Smooth muscle cell (in vitro differentiated cells): Measurements from ENCODE around the gene DALRD3. TPM values are rescaled to one million over a fixed set of nuclear protein-coding genes. Genes with fewer than 3 reads are reported as not detected.

Source experiments
- DNase-seq: peaks from one replicate; lab custom pipeline; 2025; ENCODE audit not compliant: unreplicated experiment; lab: John Stamatoyannopoulos, UW
- H2AFZ ChIP-seq: fragments of 200-600 bp; sonication (generic); 2 replicates; pipeline ENCODE4 v1.6.0; 2016; ENCODE audit warnings: antibody characterized with exemption, low read depth, mild to moderate bottlenecking
- H3F3A ChIP-seq: fragments of 200-600 bp; sonication (generic); 2 replicates; pipeline ENCODE4 v1.6.0; 2017; ENCODE audit warnings: antibody characterized with exemption, low read depth
- H3K27ac ChIP-seq: fragments of 200-600 bp; sonication (generic); 2 replicates; pipeline ENCODE4 v1.5.1; 2016; ENCODE audit warnings: low read depth, mild to moderate bottlenecking
- H3K27me3 ChIP-seq: fragments of 200-600 bp; sonication (generic); 2 replicates; pipeline ENCODE4 v1.6.1; 2016; ENCODE audit warnings: low read depth, mild to moderate bottlenecking
- H3K36me3 ChIP-seq: fragments of 200-600 bp; sonication (generic); 2 replicates; pipeline ENCODE4 v1.5.1; 2016; ENCODE audit warnings: low read depth
- H3K4me1 ChIP-seq: fragments of 200-600 bp; sonication (generic); 2 replicates; pipeline ENCODE4 v1.5.1; 2016; ENCODE audit warnings: low read depth
- H3K4me2 ChIP-seq: fragments of 200-600 bp; sonication (generic); 2 replicates; pipeline ENCODE4 v1.6.0; 2016; ENCODE audit warnings: mild to moderate bottlenecking
- H3K4me3 ChIP-seq: fragments of 200-600 bp; sonication (generic); 2 replicates; pipeline ENCODE4 v1.5.1; 2016; ENCODE audit warnings: mild to moderate bottlenecking
- H3K79me2 ChIP-seq: fragments of 200-600 bp; sonication (generic); 2 replicates; pipeline ENCODE4 v1.6.0; 2016; ENCODE audit warnings: low read depth, mild to moderate bottlenecking
- H3K9ac ChIP-seq: fragments of 200-600 bp; sonication (generic); 2 replicates; pipeline ENCODE4 v1.6.0; 2016; ENCODE audit warnings: low read depth
- H3K9me3 ChIP-seq: fragments of 200-600 bp; sonication (generic); replicated peaks from 2 replicates; pipeline ENCODE4 v1.5.1; 2016; ENCODE audit warnings: low read depth
- H4K20me1 ChIP-seq: fragments of 200-600 bp; sonication (generic); 2 replicates; pipeline ENCODE4 v1.6.0; 2016; ENCODE audit warnings: low read depth
- WGBS: methylation state at CpG from one replicate; pipeline ENCODE4 v1.1.7; 2016; ENCODE audit warnings: low lambda C conversion rate; 5-methylcytosine and 5-hydroxymethylcytosine counted together
- polyA plus RNA-seq: library from polyadenylated mRNA; unstranded; fragments of >200 nt; fragmentation: Nextera tagmentation; extraction: Ambion mirVana; gene quantifications from 2 replicates; pipeline ENCODE4 v1.2.1, GENCODE V29; 2016
- total RNA-seq: library from RNA; depleted of rRNA; stranded (reverse); fragments of >200 nt; gene quantifications from 2 replicates; pipeline ENCODE4 v1.2.3, GENCODE V29; 2014
- TF ChIP-seq, protein P1 (sequence below): fragments of 200-600 bp; sonication (generic); IDR thresholded peaks from 2 replicates; pipeline ENCODE4 v1.5.1; 2017; ENCODE audit warnings: borderline replicate concordance, mild to moderate bottlenecking, antibody characterized with exemption; ENCODE audit not compliant: insufficient read depth, poor library complexity, severe bottlenecking

DALRD3 gene
- total and polyA plus RNA-seq, 2 experiments from 2014 or later: 35.6 to 39.0 TPM

- no peak for DNase-seq
- peak overlapping the region; percentile 90 for H3K27ac ChIP-seq
Observed at GRCh38 chr3:49006408-49007067, 11.8 kb downstream of the DALRD3 start.

DNA sequence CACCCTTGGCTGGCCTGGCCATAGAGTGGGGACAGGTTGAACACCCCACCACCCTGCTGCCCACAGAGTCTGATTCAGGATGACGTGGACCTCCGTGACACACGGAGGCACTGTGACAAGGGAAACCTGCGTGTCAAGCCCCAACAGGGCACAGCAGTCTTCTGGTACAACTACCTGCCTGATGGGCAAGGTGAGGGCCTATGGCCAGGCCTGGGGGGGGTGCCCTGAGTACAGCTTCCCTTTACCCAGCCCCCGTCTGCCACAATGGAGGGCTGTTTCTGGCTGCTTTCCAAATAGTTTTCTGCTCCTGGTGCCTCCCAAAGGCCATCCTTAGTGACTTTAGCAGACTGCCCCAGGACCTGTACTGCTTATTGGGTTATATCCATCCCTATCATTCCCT is 12.4 kb downstream of the DALRD3 start:
- peak overlapping the region; percentile 90 for H3K27ac ChIP-seq

More at GRCh38 chr3:49006408-49007067, 11.8 kb downstream of the DALRD3 start:
- H2AFZ ChIP-seq: no peak overlapping the region
- H3K27me3 ChIP-seq: no peaks in the 10 kb centered on the region
- H3K79me2 ChIP-seq: peaks cover 41% of the 10 kb centered on the region
- peak overlapping the region; percentile 91 for H3K9ac ChIP-seq
- TF ChIP-seq, protein P1, sequence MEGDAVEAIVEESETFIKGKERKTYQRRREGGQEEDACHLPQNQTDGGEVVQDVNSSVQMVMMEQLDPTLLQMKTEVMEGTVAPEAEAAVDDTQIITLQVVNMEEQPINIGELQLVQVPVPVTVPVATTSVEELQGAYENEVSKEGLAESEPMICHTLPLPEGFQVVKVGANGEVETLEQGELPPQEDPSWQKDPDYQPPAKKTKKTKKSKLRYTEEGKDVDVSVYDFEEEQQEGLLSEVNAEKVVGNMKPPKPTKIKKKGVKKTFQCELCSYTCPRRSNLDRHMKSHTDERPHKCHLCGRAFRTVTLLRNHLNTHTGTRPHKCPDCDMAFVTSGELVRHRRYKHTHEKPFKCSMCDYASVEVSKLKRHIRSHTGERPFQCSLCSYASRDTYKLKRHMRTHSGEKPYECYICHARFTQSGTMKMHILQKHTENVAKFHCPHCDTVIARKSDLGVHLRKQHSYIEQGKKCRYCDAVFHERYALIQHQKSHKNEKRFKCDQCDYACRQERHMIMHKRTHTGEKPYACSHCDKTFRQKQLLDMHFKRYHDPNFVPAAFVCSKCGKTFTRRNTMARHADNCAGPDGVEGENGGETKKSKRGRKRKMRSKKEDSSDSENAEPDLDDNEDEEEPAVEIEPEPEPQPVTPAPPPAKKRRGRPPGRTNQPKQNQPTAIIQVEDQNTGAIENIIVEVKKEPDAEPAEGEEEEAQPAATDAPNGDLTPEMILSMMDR: no peak
- H3K9me3 ChIP-seq: no peaks in the 10 kb centered on the region
- H3K36me3 ChIP-seq: no peaks in the 10 kb centered on the region
- peaks cover 37% of the 10 kb centered on the region for H4K20me1 ChIP-seq
- peaks cover 4% of the 10 kb centered on the region for H3F3A ChIP-seq
- 10% methylated on average over 32 of the region's 32 CpGs for WGBS
- peak overlapping the region; percentile 91 for H3K4me2 ChIP-seq
- peaks cover 12% of the 10 kb centered on the region for H3K4me1 ChIP-seq
- H3K4me3 ChIP-seq: peak overlapping the region; percentile 66

DNA sequence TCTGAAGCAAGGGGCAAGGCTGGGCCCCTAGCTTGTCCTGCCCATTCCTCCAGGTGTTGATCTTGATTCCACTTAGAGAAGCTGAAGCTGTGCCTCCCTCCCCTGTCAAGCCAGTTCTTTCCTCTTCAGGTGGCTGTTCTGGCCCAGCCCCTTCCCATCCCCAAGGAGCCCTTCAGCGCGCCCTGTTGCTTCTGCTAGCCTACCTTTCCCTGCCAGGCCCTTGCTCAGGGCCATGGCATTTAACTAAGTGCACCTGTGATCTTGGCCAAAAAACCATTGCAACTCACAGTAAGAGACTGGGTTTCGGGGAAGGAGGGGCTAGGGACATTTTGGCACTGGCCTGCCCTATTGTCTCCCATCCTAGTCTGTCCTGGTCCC is 13.1 kb downstream of the DALRD3 start:
- Histone ChIP-seq H3K27me3 (no peaks in the 10 kb centered on the region), H3K4me3 (no peak overlapping the region), H3K4me2 (no peak overlapping the region), H3K4me1 (peaks cover 12% of the 10 kb centered on the region), H4K20me1 (peaks cover 24% of the 10 kb centered on the region), H3F3A (peaks cover 4% of the 10 kb centered on the region), H3K79me2 (peaks cover 29% of the 10 kb centered on the region), H3K9ac (no peak overlapping the region), H3K9me3 (no peaks in the 10 kb centered on the region), H3K36me3 (no peaks in the 10 kb centered on the region), H2AFZ (no peak overlapping the region), H3K27ac (no peak overlapping the region)
- no peak for DNase-seq
- TF ChIP-seq, protein P1: no peak
- WGBS: 100% methylated on average over 3 of the region's 3 CpGs

More for the DNA sequence above, 12.4 kb downstream of the DALRD3 start:
- H3K79me2 ChIP-seq: peaks cover 36% of the 10 kb centered on the region
- peaks cover 4% of the 10 kb centered on the region for H3F3A ChIP-seq
- H2AFZ ChIP-seq: no peak overlapping the region
- 91% methylated on average over 5 of the region's 5 CpGs for WGBS
- DNase-seq: no peak
- TF ChIP-seq, protein P1: no peak
- H3K4me3 ChIP-seq: peak overlapping the region; percentile 66
- no peaks in the 10 kb centered on the region for H3K9me3 ChIP-seq
- H3K4me2 ChIP-seq: peak overlapping the region; percentile 91
- no peaks in the 10 kb centered on the region for H3K27me3 ChIP-seq
- no peaks in the 10 kb centered on the region for H3K36me3 ChIP-seq
- H3K4me1 ChIP-seq: peaks cover 12% of the 10 kb centered on the region
- H4K20me1 ChIP-seq: peaks cover 31% of the 10 kb centered on the region
- peak overlapping the region; percentile 91 for H3K9ac ChIP-seq
